ENCODE measurements around the gene ABCA13.
"Not testable (repeated sequence)": the region's sequence is repeated elsewhere in the genome, so short reads cannot be mapped to it uniquely, and the experiment has no call there.

ABCA13 gene

DNA sequence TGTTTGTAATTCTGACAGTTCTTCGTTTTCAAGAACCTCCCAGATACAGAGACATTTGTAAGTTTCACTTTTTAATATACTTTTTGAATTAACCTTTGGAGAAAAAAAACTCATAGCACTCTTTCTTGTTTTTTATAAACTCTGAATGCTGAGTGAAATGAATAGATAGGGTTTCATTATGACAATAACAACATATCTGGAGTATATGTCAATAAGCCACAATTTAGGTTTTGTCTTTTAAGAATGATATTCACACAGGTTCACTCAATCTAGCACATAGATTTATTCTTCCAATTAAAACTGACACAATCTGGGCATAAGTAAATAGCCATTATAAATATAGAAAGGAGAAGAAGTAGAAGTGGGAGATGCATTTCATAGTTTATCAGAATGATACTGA is 21.7 kb downstream of the ABCA13 start:
- no peak for DNase-seq
- no peak for ATAC-seq
- peaks cover 11% of the 10 kb centered on the region for H3K27me3 Mint-ChIP-seq
- H3K27ac Mint-ChIP-seq: no peak overlapping the region
- peaks cover 0 to 5% of the 10 kb centered on the region in 2 donors for H3K9me3 Mint-ChIP-seq
- H3K4me3 Mint-ChIP-seq: no peak overlapping the region
- H3K4me1 Mint-ChIP-seq: no peaks in the 10 kb centered on the region

DNA sequence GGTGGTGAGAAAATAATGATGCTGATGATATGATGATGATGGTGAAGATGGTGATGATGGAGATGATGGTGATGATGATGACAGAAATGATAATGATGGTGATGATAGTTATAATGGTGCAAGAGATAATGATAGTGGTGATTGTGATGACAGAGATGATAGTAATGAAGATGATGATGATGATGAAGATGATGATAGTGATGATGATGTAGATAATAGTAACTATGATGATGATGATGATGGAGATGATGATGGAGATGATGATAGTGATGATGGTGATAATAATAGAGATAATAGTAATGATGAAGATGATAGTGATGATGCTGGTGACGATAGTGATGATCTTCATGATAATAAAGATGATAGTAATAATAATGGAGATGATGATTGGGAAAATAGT is 22.2 kb downstream of the ABCA13 start:
- H3K4me1 Mint-ChIP-seq: no peaks in the 10 kb centered on the region
- peaks cover 7% of the 10 kb centered on the region for H3K27me3 Mint-ChIP-seq
- H3K27ac Mint-ChIP-seq: no peak overlapping the region
- ATAC-seq: no peak
- H3K9me3 Mint-ChIP-seq: peaks cover 0 to under 1% of the 10 kb centered on the region in 2 donors
- DNase-seq: no peak
- no peak overlapping the region for H3K4me3 Mint-ChIP-seq

- not testable (repeated sequence) for H3K27me3 Mint-ChIP-seq, ATAC-seq, H3K27ac Mint-ChIP-seq, H3K4me3 Mint-ChIP-seq, H3K9me3 Mint-ChIP-seq, H3K4me1 Mint-ChIP-seq, DNase-seq
Measured at GRCh38 chr7:48200946-48201589, 29.8 kb downstream of the ABCA13 start.

- DNase-seq, H3K4me3 Mint-ChIP-seq, H3K4me1 Mint-ChIP-seq, H3K9me3 Mint-ChIP-seq, H3K27ac Mint-ChIP-seq, H3K27me3 Mint-ChIP-seq, ATAC-seq: not testable (repeated sequence)
Measured at GRCh38 chr7:48202916-48203315, 31.7 kb downstream of the ABCA13 start.

GRCh38 chr7:48207155-48207675 is 36.0 kb downstream of the ABCA13 start:
- H3K27me3 Mint-ChIP-seq: no peaks in the 10 kb centered on the region
- no peak overlapping the region for H3K4me3 Mint-ChIP-seq
- peaks cover 0 to 11% of the 10 kb centered on the region in 2 donors for H3K9me3 Mint-ChIP-seq
- DNase-seq (no peak), ATAC-seq (no peak)
- no peaks in the 10 kb centered on the region for H3K4me1 Mint-ChIP-seq
- H3K27ac Mint-ChIP-seq: no peak overlapping the region

- Mint-ChIP-seq H3K9me3 (peaks cover 0 to 11% of the 10 kb centered on the region in 2 donors), H3K4me3 (no peak overlapping the region), H3K27me3 (no peaks in the 10 kb centered on the region), H3K27ac (no peak overlapping the region), H3K4me1 (no peaks in the 10 kb centered on the region)
- no peak for ATAC-seq
- no peak for DNase-seq
Measured at GRCh38 chr7:48209004-48209600, 37.8 kb downstream of the ABCA13 start.

DNA sequence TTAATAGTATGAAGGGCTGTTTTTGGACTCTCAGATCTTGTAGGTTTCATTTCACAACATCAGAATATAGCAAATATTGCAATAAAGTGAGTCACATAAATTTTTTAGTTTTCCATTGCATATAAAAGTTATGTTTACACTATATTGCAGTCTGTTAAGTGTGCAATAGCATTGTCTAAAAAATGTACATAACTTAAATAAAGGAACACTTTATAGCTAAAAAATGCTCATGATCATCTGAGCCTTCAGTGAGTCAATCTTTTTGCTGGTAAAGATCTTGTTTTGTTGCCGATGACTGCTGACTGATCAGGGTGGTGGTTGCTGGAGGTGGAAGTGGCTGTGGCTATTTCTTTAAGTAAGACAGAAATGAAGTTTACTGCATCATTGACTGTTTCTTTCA is 42.0 kb downstream of the ABCA13 start:
- peaks cover 0 to 11% of the 10 kb centered on the region in 2 donors for H3K9me3 Mint-ChIP-seq
- no peak overlapping the region for H3K4me3 Mint-ChIP-seq
- H3K4me1 Mint-ChIP-seq: no peaks in the 10 kb centered on the region
- H3K27me3 Mint-ChIP-seq: peaks cover 22% of the 10 kb centered on the region
- no peak overlapping the region for H3K27ac Mint-ChIP-seq
- ATAC-seq (no peak), DNase-seq (no peak)

DNA sequence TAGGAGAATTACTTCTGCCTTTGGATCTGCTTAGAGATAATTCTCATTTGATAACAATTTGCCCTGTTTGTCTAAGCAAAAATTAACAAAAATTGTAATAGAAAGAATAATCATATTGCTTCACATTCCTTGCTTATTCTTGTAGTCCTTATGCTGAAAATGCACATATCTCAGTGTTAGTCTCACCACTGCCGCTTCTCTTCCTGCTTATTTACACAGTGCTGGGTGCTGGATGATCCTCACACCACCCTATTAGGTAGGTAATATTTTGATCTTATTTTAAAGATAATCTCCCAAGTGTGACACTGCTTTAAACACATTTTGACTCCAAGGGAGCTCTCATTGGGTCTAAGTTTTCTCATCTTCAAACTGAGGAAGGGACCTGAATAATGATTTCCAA is 46.0 kb downstream of the ABCA13 start:
- no peaks in the 10 kb centered on the region for H3K9me3 Mint-ChIP-seq
- no peak for DNase-seq
- no peaks in the 10 kb centered on the region for H3K4me1 Mint-ChIP-seq
- H3K27ac Mint-ChIP-seq: no peak overlapping the region
- H3K4me3 Mint-ChIP-seq: no peak overlapping the region
- H3K27me3 Mint-ChIP-seq: peaks cover 22% of the 10 kb centered on the region
- no peak for ATAC-seq

DNA sequence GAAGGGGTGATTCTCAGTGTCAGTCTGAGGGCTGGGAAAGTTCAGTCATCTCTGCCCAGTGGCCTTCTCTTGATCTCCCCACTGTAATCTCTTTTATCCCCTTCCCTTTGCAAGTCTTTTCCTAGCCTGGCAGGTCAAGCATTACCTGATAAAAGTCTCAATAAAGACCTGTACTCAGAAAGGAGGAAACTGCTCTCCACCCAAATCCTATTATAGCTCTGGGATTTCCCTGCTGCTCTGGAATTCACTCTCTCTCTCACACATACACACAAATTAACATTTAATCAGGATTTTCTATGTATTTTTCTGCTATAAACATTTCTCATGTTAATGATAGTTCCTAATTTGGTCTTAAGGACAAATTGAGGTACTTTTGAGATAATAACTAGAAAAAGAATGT is 46.5 kb downstream of the ABCA13 start:
- Mint-ChIP-seq H3K27me3 (peaks cover 22% of the 10 kb centered on the region), H3K4me3 (no peak overlapping the region), H3K27ac (no peak overlapping the region), H3K4me1 (no peaks in the 10 kb centered on the region), H3K9me3 (no peaks in the 10 kb centered on the region)
- no peak for ATAC-seq
- DNase-seq: no peak

- Mint-ChIP-seq H3K4me3 (no peak overlapping the region), H3K27ac (no peak overlapping the region), H3K4me1 (no peaks in the 10 kb centered on the region), H3K9me3 (no peaks in the 10 kb centered on the region), H3K27me3 (peaks cover 11% of the 10 kb centered on the region)
- DNase-seq (no peak), ATAC-seq (no peak)
Measured at GRCh38 chr7:48224042-48224441, 52.8 kb downstream of the ABCA13 start.

DNA sequence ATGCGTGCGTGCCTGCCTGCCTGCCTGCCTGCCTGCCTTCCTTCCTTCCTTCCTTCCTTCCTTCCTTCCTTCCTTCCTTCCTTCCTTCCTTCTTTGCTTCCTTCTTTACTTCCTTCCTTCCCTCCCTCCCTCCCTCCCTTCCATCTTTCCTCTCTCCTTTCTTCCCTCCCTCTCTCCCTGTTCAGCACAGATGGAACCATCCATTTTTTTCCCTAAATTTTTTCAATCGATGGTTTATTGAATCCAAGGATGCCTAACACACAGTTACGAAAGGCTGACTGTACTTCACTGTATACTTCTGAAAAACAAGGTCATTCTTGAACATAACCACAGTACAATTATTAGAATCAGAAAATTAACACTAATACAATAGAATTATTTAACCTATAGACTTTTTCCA is 53.8 kb downstream of the ABCA13 start:
- no peak overlapping the region for H3K27ac Mint-ChIP-seq
- no peak overlapping the region for H3K4me3 Mint-ChIP-seq

GRCh38 chr7:48237354-48237753 is 66.1 kb downstream of the ABCA13 start:
- Mint-ChIP-seq H3K27ac (no peak overlapping the region), H3K9me3 (no peaks in the 10 kb centered on the region), H3K4me1 (no peaks in the 10 kb centered on the region), H3K27me3 (peaks cover 24% of the 10 kb centered on the region), H3K4me3 (no peak overlapping the region)
- ATAC-seq (no peak), DNase-seq (no peak)

More for the DNA sequence above, 53.8 kb downstream of the ABCA13 start:
- Mint-ChIP-seq H3K27me3 (peaks cover 11% of the 10 kb centered on the region), H3K9me3 (no peaks in the 10 kb centered on the region), H3K4me1 (no peaks in the 10 kb centered on the region)
- no peak for DNase-seq
- ATAC-seq: no peak

- no peaks in the 10 kb centered on the region for H3K4me1 Mint-ChIP-seq
- DNase-seq: no peak
- peak overlapping the region in 1 of 2 donors; percentile 22 for H3K27ac Mint-ChIP-seq
- no peaks in the 10 kb centered on the region for H3K9me3 Mint-ChIP-seq
- no peak for ATAC-seq
- H3K27me3 Mint-ChIP-seq: peaks cover 14% of the 10 kb centered on the region
- H3K4me3 Mint-ChIP-seq: no peak overlapping the region
Measured at GRCh38 chr7:48242846-48243245, 71.6 kb downstream of the ABCA13 start.

DNA sequence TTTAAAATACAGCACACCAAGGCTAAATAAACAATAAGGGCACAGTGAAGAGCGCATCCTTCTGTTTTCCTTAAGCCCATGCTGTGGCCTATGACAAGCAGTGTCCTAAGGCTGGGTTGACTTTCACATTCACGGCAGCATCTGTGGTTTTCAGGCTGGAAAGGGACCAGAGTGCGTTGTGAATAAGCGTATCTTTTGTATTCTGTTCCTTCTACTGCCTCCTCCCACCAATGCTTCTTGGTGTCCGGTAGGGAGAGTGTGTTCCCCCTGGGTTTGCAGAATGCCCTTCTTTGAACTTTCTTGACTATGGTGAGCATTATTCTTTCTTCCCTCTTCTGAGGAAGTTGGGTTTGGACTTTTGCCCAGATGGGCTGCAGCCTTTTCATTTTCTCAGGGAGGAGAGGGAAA is 73.6 kb downstream of the ABCA13 start:
- ATAC-seq (no peak), DNase-seq (no peak)
- H3K9me3 Mint-ChIP-seq: no peaks in the 10 kb centered on the region
- no peaks in the 10 kb centered on the region for H3K4me1 Mint-ChIP-seq
- H3K27me3 Mint-ChIP-seq: peaks cover 14% of the 10 kb centered on the region
- H3K4me3 Mint-ChIP-seq: no peak overlapping the region
- no peak overlapping the region for H3K27ac Mint-ChIP-seq

GRCh38 chr7:48245751-48246472 is 74.7 kb downstream of the ABCA13 start:
- Mint-ChIP-seq H3K4me1 (no peaks in the 10 kb centered on the region), H3K4me3 (no peak overlapping the region), H3K9me3 (no peaks in the 10 kb centered on the region), H3K27ac (no peak overlapping the region), H3K27me3 (peaks cover 14% of the 10 kb centered on the region)
- ATAC-seq (no peak), DNase-seq (no peak)

DNA sequence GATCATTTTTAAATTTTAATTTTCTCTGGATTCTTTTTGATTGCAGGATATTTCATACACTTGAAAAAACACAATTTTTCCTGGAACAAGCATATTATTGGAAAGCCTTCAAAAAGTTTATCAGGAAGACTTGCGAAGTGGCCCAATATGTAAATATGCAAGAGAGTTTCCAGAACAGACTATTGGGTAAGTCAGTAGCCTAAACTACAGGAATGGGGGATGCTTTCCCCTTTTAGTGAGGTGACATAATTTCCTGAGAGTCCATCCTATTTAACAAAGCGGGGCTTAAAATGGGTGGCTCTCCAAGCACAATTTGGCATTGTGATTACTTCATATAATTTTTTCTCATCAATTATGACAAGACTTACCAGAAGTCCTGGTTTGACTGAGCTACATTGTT is 77.9 kb downstream of the ABCA13 start:
- H3K27me3 Mint-ChIP-seq: peaks cover 7% of the 10 kb centered on the region
- ATAC-seq: no peak
- H3K27ac Mint-ChIP-seq: no peak overlapping the region
- H3K9me3 Mint-ChIP-seq: no peaks in the 10 kb centered on the region
- peaks cover 7% of the 10 kb centered on the region for H3K4me1 Mint-ChIP-seq
- no peak for DNase-seq
- no peak overlapping the region for H3K4me3 Mint-ChIP-seq
